SK-N-SH (cell line): ENCODE data around the gene PUS1. TPM values are rescaled to one million over a fixed set of nuclear protein-coding genes. Genes with fewer than 3 reads are reported as not detected.

ENCODE experiments used
- CTCF ChIA-PET: fragments of 300-600, 350-600 bp; formaldehyde crosslinking; extraction: SDS; loops from one replicate; lab custom pipeline; 2021; lab: Yijun Ruan, JAX
- POLR2A ChIA-PET: fragments of 350-600 bp; sonication (Branson Sonifier 250); formaldehyde crosslinking; extraction: SDS; loops from one replicate; lab custom pipeline; 2020; ENCODE audit warnings: antibody characterized with exemption, inconsistent platforms; lab: Yijun Ruan, JAX
- DNase-seq: peaks from one replicate; pipeline ENCODE4 v3.0.0; 2012
- H2AFZ ChIP-seq: fragments of 200-600 bp; sonication (generic); 2 replicates; pipeline ENCODE4 v1.8.1; 2016; ENCODE audit warnings: antibody characterized with exemption, mild to moderate bottlenecking, low read depth
- H3F3A ChIP-seq: fragments of 200-600 bp; sonication (generic); replicated peaks from 2 replicates; pipeline ENCODE3; 2016; ENCODE audit warnings: antibody characterized with exemption, mild to moderate bottlenecking; ENCODE audit not compliant: insufficient read depth
- H3K27ac ChIP-seq, 2 experiments: fragments of 200-500 bp in 1 of 2; fragments of 200-600 bp in 1 of 2; sonication (Bioruptor generic) in 1 of 2; sonication (generic), shearing (Covaris generic) in 1 of 2; 2 replicates each; pipeline versions ENCODE4 v1.5.1 to v1.6.1; 2014 to 2016; ENCODE audit warnings: low read depth in 2 of 2, inconsistent platforms in 1 of 2, low read length in 1 of 2, mild to moderate bottlenecking in 1 of 2, mixed read lengths in 1 of 2
- H3K27me3 ChIP-seq: fragments of 200-600 bp; sonication (generic), shearing (Covaris generic); 2 replicates; pipeline ENCODE4 v1.6.1; 2016; ENCODE audit warnings: mixed run types; ENCODE audit not compliant: insufficient read depth
- H3K36me3 ChIP-seq, 2 experiments: fragments of 200-500 bp in 1 of 2; fragments of 200-600 bp in 1 of 2; sonication (Bioruptor generic) in 1 of 2; sonication (generic) in 1 of 2; replicated peaks in 1 of 2; 2 replicates each; pipeline versions ENCODE3 to v1.5.1; 2014 to 2016; ENCODE audit warnings: low read length in 1 of 2, mild to moderate bottlenecking in 1 of 2; ENCODE audit not compliant: insufficient read depth in 2 of 2, control insufficient read depth in 1 of 2
- H3K4me1 ChIP-seq, 2 experiments: fragments of 200-500 bp in 1 of 2; fragments of 200-600 bp in 1 of 2; sonication (Bioruptor generic) in 1 of 2; sonication (generic), shearing (Covaris generic) in 1 of 2; 2 replicates each; pipeline versions ENCODE4 v1.5.1 to v1.6.1; 2014 to 2016; ENCODE audit warnings: low read depth in 1 of 2, low read length in 1 of 2, mixed run types in 1 of 2; ENCODE audit not compliant: insufficient read depth in 2 of 2, control insufficient read depth in 1 of 2
- H3K4me2 ChIP-seq: fragments of 200-600 bp; sonication (generic), shearing (Covaris generic); 2 replicates; pipeline ENCODE4 v1.6.1; 2017; ENCODE audit warnings: mixed run types
- H3K4me3 ChIP-seq, 2 experiments: fragments of 200-500 bp in 1 of 2; fragments of 200-600 bp in 1 of 2; sonication (Bioruptor generic) in 1 of 2; sonication (generic), shearing (Covaris generic) in 1 of 2; 2 replicates each; pipeline versions ENCODE4 v1.5.1 to v1.8.1; 2014 to 2016; ENCODE audit warnings: low read depth in 2 of 2, inconsistent platforms in 1 of 2, low read length in 1 of 2, mild to moderate bottlenecking in 1 of 2, mixed read lengths in 1 of 2, moderate library complexity in 1 of 2
- H3K79me2 ChIP-seq: fragments of 200-600 bp; sonication (generic); 2 replicates; pipeline ENCODE4 v1.8.1; 2017; ENCODE audit warnings: mild to moderate bottlenecking; ENCODE audit not compliant: insufficient read depth
- H3K9ac ChIP-seq: fragments of 200-600 bp; sonication (generic); 2 replicates; pipeline ENCODE4 v1.6.1; 2017; ENCODE audit warnings: mixed run types
- H3K9me2 ChIP-seq: fragments of 200-600 bp; sonication (generic); 2 replicates; pipeline ENCODE4 v1.6.1; 2017; ENCODE audit warnings: mixed run types
- H3K9me3 ChIP-seq: fragments of 200-600 bp; sonication (generic); 2 replicates; pipeline ENCODE4 v1.6.1; 2017; ENCODE audit warnings: mixed run types, mild to moderate bottlenecking, moderate library complexity
- H4K20me1 ChIP-seq: fragments of 200-600 bp; sonication (generic); 2 replicates; pipeline ENCODE4 v1.6.1; 2017; ENCODE audit warnings: mild to moderate bottlenecking, mixed run types; ENCODE audit not compliant: insufficient read depth
- CHD2 ChIP-seq: fragments of 150-350 bp; IDR thresholded peaks from 2 replicates; pipeline ENCODE4 v1.6.1; 2018; ENCODE audit warnings: low read length; ENCODE audit not compliant: partially characterized antibody
- ELF1 ChIP-seq: IDR thresholded peaks from 2 replicates; pipeline ENCODE4 v1.4.0; 2012
- EP300 ChIP-seq, 2 experiments: IDR thresholded peaks; 2 replicates each; pipeline versions ENCODE4 v1.4.0 to v1.6.1; 2012; ENCODE audit warnings: borderline replicate concordance in 1 of 2, low read depth in 1 of 2, low read length in 1 of 2
- FOSL2 ChIP-seq: IDR thresholded peaks from 2 replicates; pipeline ENCODE4 v1.4.0; 2012; ENCODE audit warnings: low read depth, mild to moderate bottlenecking, moderate library complexity, borderline replicate concordance
- GABPA ChIP-seq: IDR thresholded peaks from 2 replicates; pipeline ENCODE4 v1.4.0; 2012; ENCODE audit warnings: low read depth, mild to moderate bottlenecking
- GATA2 ChIP-seq: sonication (generic); formaldehyde crosslinking; IDR thresholded peaks from 2 replicates; pipeline ENCODE4 v1.5.0; 2020; ENCODE audit warnings: mild to moderate bottlenecking, missing genetic modification reagents
- NFIC ChIP-seq: IDR thresholded peaks from 2 replicates; pipeline ENCODE4 v1.4.0; 2012; ENCODE audit warnings: borderline replicate concordance
- NRF1 ChIP-seq: IDR thresholded peaks from 2 replicates; pipeline ENCODE4 v1.6.1; 2012; ENCODE audit warnings: low read depth, mild to moderate bottlenecking, low read length
- POLR2AphosphoS5 ChIP-seq: IDR thresholded peaks from 2 replicates; pipeline ENCODE4 v1.6.1; 2012; ENCODE audit warnings: low read depth, low read length
- RXRA ChIP-seq: IDR thresholded peaks from 2 replicates; pipeline ENCODE4 v1.4.0; 2012; ENCODE audit warnings: low read depth, mild to moderate bottlenecking, borderline replicate concordance
- TEAD4 ChIP-seq: IDR thresholded peaks from 2 replicates; pipeline ENCODE4 v1.4.0; 2012; ENCODE audit warnings: mild to moderate bottlenecking, borderline replicate concordance; ENCODE audit not compliant: insufficient read depth
- YY1 ChIP-seq: IDR thresholded peaks from 2 replicates; pipeline ENCODE4 v1.4.0; 2012; ENCODE audit warnings: low read depth, mild to moderate bottlenecking
- WGBS: methylation state at CpG from one replicate; pipeline ENCODE4 v1.1.6; 2017; ENCODE audit warnings: low lambda C conversion rate; 5-methylcytosine and 5-hydroxymethylcytosine counted together
- polyA plus RNA-seq, 3 experiments: library from polyadenylated mRNA; depleted of rRNA; stranded (reverse); fragments of >200 nt; gene quantifications; 2 replicates each; pipeline ENCODE4 v1.2.3, GENCODE V29; 2012
- TF ChIP-seq, protein P1 (sequence below): IDR thresholded peaks from 2 replicates; pipeline ENCODE4 v1.4.0; 2012; ENCODE audit warnings: low read depth, borderline replicate concordance
- TF ChIP-seq, protein P2 (sequence below): fragments of 150-350 bp; IDR thresholded peaks from 2 replicates; pipeline ENCODE4 v1.6.1; 2016; ENCODE audit warnings: mild to moderate bottlenecking, low read depth, low read length
- TF ChIP-seq, protein P3 (sequence below): fragments of 150-350 bp; IDR thresholded peaks from 2 replicates; pipeline ENCODE4 v1.6.1; 2017; ENCODE audit warnings: antibody characterized with exemption, low read length, low read depth, borderline replicate concordance
- TF ChIP-seq, protein P4 (sequence below): IDR thresholded peaks from 2 replicates; pipeline ENCODE4; 2012

The PUS1 gene
- polyA plus RNA-seq, 1 of the 3 experiments (the other 2 are of a cell fraction), result 53.1 TPM

DNA sequence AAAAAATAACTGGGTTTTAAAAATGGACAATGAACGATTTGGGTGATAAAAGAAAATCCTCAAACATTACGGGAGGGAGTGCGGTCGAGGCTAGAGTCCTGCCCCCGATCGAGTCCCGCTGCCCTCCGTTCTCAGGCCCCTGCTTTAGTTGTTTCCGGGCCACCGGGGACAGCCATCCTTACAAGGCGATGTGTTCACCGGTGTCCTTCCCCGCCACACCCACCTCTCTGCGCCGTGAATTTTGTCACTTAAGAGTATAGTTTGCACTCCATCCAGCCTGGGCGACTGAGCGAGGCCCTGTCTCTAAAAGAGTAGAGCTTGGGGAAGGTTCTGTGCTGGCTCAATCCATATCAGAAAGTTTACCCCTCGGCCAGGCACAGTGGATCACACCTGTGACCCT, 31.8 kb upstream of the PUS1 start:
- Histone ChIP-seq H3K4me1 (peaks cover 7 to 33% of the 10 kb centered on the region in 2 experiments; a peak in 1 of 4 replicates), H3K27ac (no peak overlapping the region), H3K4me2 (no peak overlapping the region), H3K27me3 (no peaks in the 10 kb centered on the region), H3K4me3 (no peak overlapping the region), H2AFZ (no peak overlapping the region), H3K9ac (no peak overlapping the region), H3K36me3 (peaks cover 8% of the 10 kb centered on the region in 2 experiments), H3K79me2 (peaks cover 42% of the 10 kb centered on the region), H3F3A (peaks cover 2% of the 10 kb centered on the region), H3K9me3 (no peaks in the 10 kb centered on the region), H3K9me2 (no peaks in the 10 kb centered on the region), H4K20me1 (peaks cover 31% of the 10 kb centered on the region)
- ChIA-PET POLR2A (interaction anchor here (0.9 kb wide), 1 partner anchor 139 kb away, joined by 3 read pairs; no protein-coding TSS in a partner anchor), CTCF (interaction anchor here (1.2 to 2.2 kb wide), 2 partner anchors 15 to 793 kb away, joined by 3 to 12 read pairs; no protein-coding TSS in a partner anchor)
- no peak for DNase-seq
- TF ChIP-seq YY1, result no peak
- TF ChIP-seq, protein P1, sequence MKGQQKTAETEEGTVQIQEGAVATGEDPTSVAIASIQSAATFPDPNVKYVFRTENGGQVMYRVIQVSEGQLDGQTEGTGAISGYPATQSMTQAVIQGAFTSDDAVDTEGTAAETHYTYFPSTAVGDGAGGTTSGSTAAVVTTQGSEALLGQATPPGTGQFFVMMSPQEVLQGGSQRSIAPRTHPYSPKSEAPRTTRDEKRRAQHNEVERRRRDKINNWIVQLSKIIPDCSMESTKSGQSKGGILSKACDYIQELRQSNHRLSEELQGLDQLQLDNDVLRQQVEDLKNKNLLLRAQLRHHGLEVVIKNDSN, result no peak
- no peak for TF ChIP-seq EP300 (IDR thresholded peaks at IDR 0.05; ENCODE audit: borderline replicate concordance in 1 of 2, low read depth in 1 of 2, low read length in 1 of 2)
- TF ChIP-seq FOSL2, result no peak
- no peak for TF ChIP-seq GABPA
- TF ChIP-seq, protein P2, sequence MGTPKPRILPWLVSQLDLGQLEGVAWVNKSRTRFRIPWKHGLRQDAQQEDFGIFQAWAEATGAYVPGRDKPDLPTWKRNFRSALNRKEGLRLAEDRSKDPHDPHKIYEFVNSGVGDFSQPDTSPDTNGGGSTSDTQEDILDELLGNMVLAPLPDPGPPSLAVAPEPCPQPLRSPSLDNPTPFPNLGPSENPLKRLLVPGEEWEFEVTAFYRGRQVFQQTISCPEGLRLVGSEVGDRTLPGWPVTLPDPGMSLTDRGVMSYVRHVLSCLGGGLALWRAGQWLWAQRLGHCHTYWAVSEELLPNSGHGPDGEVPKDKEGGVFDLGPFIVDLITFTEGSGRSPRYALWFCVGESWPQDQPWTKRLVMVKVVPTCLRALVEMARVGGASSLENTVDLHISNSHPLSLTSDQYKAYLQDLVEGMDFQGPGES, result no peak
- TF ChIP-seq, protein P3, sequence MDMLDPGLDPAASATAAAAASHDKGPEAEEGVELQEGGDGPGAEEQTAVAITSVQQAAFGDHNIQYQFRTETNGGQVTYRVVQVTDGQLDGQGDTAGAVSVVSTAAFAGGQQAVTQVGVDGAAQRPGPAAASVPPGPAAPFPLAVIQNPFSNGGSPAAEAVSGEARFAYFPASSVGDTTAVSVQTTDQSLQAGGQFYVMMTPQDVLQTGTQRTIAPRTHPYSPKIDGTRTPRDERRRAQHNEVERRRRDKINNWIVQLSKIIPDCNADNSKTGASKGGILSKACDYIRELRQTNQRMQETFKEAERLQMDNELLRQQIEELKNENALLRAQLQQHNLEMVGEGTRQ, result no peak
- WGBS, result 97% methylated on average over 18 of the region's 18 CpGs

DNA sequence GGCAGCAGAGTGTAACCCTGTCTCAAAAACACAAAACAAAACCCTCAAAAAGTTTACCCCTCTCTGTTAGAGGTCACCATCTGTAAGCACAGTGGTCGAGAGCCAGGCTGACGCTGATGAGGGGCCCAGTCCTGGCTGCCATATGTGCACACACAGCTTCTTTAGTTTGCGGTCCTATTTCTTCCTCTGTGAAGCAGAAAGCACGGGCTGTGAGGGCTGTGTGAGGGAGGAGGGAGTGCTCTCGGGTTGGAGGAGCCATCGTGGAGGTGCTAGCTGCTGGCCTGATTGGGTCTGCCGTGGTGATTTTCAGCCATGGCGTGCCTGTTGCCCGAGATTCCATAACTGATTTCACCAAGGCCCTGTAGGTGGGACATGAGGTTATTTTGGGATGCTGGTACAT, 31.2 kb upstream of the PUS1 start:
- no peak for TF ChIP-seq GATA2
- no peak for TF ChIP-seq NRF1
- TF ChIP-seq RXRA, result no peak
- TF ChIP-seq CHD2, result no peak
- TF ChIP-seq POLR2AphosphoS5, result no peak
- TF ChIP-seq, protein P2, result no peak
- TF ChIP-seq, protein P4, sequence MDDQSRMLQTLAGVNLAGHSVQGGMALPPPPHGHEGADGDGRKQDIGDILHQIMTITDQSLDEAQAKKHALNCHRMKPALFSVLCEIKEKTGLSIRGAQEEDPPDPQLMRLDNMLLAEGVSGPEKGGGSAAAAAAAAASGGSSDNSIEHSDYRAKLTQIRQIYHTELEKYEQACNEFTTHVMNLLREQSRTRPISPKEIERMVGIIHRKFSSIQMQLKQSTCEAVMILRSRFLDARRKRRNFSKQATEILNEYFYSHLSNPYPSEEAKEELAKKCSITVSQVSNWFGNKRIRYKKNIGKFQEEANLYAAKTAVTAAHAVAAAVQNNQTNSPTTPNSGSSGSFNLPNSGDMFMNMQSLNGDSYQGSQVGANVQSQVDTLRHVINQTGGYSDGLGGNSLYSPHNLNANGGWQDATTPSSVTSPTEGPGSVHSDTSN, result no peak
- no peak for TF ChIP-seq ELF1
- TF ChIP-seq NFIC, result no peak
- no peak for TF ChIP-seq GABPA
- no peak for TF ChIP-seq TEAD4
- WGBS, result 95% methylated on average over 9 of the region's 9 CpGs
- DNase-seq, result no peak
- Histone ChIP-seq H3F3A (peaks cover 2% of the 10 kb centered on the region), H4K20me1 (peaks cover 37% of the 10 kb centered on the region), H3K4me1 (peaks cover 7 to 39% of the 10 kb centered on the region in 2 experiments; a peak in 1 of 4 replicates), H3K27me3 (no peaks in the 10 kb centered on the region), H3K9me2 (no peaks in the 10 kb centered on the region), H3K36me3 (peaks cover 8% of the 10 kb centered on the region in 2 experiments), H3K4me3 (no peak overlapping the region), H2AFZ (no peak overlapping the region), H3K27ac (no peak overlapping the region), H3K9me3 (no peaks in the 10 kb centered on the region), H3K79me2 (peaks cover 42% of the 10 kb centered on the region), H3K4me2 (no peak overlapping the region), H3K9ac (no peak overlapping the region)
- ChIA-PET POLR2A (interaction anchor here (0.6 to 0.9 kb wide), 2 partner anchors 140 to 1264 kb away, joined by 3 to 6 read pairs; no protein-coding TSS in a partner anchor), CTCF (interaction anchor here (1.4 to 2.2 kb wide), 2 partner anchors 14 to 63 kb away, joined by 5 to 12 read pairs; no protein-coding TSS in a partner anchor)
